HG02623 (cell line): Measurements from ENCODE around the gene LINC01488.

ENCODE experiments used
- ATAC-seq: cut with Tn5 transposase; IDR thresholded peaks from one replicate; pipeline ENCODE4 v1.9.1; 2021; ENCODE audit warnings: moderate library complexity; ENCODE audit not compliant: unreplicated experiment

LINC01488 gene

DNA sequence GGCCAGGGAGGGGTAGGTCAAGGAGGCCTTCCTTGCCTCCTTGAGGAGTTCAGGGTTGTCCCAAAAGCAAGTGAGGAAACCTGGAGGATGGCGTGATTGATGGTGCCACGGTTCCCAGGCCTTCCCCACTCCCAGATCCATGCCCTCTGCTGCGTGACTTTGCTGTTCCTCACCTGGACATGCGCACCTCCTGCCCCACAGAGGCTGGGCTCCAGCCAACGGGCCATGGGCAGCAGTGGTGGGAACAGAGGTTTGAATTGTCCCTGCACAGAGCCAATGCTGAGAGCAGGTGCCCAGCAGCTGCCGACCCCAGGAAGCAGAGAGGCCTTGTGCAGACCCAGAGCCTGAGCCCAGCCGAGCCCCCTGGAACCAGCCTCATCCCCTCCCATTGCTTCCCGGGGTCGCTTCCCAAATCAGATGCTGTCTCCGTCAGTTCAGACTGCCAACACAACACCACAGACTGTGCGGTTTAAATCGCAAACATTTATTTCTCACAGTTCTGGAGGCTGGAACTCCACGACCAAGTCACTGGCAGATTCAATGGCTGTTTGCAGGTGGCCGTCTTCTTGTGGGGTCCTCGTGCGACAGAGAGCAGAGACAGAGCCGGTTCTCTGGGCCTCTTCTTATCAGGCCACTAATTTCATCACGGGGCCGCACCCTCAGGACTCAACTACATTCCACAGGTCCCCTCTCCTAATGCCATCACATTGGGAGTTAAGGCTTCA lies 6.2 kb upstream of the LINC01488 start:
- no peak for ATAC-seq

DNA sequence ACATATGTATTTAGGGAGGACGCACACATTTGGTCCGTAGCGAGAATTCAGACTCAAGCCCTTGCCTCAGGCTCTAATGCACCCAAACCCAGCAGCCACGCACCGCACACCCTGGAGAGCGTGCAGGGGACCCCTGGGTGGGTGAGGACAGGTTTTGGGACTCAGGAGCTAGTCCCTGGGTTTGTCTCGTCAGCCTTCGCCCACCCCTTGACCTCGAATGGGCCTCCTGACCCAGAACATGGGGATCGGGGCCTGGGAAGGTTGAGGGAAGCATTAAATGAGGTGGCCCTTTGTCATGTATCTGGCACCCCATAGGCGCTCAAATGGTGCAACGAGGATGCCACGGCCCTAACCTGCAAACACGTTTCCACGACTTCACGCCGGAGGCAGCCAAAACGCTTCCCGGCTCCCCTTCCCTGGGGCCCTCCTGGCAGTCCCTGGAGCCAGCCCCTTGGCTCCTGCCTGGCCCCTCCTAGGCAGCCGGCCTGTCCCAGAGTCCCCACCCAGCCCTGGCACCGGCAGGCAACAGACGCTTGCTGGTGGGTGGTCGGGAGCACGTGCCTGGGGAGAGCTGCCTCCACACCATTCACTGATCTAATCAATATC lies 5.5 kb upstream of the LINC01488 start:
- ATAC-seq = no peak

DNA sequence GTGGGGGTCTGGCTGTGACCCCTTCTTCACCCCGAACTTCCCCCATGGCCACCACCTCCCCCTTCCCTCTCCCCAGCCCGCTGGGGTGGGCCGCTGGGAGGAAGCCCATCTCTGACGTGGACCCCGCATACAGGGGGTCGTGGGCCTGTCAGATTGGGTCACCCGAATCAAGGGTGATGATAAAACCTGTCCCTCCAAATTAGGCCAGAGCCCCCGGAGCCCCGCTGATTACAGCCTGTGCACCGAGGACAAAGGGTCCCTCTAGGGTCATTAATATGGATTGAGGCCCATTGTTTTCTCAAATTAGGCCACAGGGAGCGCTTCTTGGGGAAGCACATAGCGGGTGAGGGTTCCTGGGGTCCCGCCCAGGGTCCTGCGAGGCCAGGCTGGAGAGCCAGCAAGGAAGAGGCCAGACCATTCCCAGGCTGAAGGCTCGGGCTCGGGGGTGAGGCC lies 4.9 kb upstream of the LINC01488 start:
- no peak for ATAC-seq

DNA sequence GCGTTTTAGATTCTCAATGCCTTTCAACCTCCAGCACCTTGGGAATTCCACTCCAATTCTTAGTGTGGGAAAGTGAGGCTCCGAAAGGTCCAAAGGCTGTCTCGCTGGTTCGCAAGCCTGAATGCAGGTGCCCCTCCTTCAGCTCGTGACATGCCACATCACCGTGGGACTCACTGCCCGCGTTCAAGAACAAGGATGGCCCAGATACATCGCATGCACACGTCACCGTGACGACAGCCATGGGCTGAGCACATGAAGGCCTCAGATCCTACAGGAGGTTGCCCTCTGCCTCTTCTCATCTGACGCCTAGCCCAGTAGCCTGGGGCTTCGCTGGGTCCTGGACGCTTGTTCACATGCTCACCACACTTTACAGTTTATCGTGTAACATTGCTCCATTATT lies 4.4 kb upstream of the LINC01488 start:
- ATAC-seq = no peak

DNA sequence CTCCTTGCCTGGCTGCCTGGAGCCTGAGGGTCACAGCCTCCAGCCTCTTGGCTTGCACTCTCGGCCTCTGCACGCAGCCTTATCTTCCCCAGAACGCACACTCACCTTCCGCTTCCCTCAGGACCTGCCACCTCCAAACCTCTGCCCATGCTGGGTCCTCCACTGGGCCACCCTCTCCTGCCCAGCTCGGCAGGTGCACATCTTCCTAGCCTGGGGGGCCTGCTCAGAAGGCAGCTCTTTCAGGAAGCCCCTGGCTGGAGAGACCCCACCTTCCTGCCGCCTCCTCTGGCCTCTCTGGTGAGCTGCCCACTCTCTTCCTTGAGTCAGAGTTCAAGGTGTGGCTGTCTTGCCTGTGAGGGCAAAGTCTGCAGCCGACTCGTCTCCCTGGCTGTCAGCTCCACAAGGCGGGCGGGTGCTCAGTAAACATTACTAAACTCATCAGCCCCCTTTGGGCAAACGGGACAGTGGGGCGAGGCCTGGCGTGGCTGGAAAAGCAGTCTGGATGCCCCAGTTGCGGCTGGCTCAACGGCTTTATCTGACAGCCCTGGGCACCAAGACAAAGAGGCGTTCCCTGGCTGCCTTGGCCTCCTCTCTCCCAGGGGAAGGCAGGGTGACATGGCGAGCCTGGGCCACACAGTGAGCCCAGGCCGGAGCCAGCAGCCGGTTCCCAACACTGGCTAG lies 1.7 kb upstream of the LINC01488 start:
- no peak for ATAC-seq

DNA sequence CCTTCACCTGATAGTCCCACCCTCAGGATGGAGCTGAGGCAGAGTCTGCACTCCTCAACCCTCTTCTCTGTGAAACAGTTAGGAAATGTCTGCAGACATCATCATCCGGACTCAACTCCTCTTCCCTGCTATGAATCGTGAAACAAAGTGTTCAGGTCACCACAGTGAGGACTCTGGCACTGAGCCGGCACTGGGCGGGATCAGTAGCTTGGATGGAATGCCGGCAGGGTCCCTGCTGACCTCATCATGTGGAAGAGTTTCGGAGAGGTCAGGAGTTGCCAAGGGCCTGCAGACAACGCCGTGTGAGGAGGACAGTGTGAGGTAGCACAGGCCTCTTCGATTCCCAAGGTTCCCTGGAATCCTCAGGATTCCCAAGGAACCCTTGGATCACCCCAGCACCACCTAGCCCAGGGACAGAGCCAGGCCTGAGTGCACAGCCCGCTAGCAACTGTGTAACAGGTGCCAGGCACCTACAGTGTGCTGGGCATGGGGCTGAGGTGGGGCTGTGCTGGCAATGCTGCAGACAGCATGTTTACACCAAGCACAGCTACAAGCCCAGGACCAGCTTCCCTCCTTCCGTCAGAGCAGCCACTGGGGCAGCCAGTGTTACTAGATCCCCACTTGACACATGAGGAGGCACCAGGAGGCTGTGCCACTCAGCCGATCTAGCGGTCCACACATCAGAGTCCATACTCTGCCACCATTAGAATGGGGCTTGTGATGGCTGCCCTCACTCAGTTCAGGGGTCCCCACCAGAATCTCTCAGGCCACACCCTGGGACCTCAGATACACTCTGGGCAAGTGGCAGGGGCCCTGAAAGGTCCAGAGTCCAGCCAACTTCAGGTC lies 693 bp upstream of the LINC01488 start:
- ATAC-seq = no peak

DNA sequence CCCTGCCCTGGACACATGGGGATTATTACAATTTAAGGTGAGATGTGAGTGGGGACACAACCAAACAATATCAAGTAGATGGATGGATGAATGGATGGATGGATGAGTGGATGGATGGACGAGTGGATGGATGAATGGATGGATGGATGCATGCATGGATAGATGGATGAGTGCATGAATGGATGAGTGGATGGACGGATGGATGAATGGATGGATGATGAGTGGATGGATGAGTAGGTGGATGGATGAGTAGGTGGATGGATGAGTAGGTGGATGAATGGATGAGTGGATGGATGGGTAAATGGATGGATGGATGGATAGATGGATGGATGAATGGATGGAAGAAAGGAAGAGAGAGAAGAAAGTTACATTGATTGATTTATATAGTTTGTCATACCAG lies 859 bp downstream of the LINC01488 start:
- ATAC-seq = no peak

DNA sequence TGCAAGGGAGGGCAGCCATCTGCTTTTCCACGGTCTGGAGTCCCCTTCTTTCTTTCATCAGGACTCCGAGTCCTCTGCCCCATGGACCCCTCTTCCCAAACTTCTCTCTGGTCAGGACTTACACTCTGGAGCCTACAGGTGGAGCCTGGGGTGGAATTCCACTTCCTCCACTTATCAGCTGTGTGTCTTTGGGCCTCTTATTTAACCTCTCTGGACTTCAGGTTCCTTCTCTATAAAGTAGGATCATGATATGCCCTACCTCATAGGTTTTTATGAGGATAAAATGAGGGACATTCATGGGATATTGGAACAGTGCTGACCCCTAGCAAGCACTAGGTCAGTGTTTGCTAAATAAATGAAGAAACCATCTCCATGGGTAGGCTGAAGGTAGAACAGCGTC lies 1.7 kb downstream of the LINC01488 start:
- ATAC-seq = no peak

DNA sequence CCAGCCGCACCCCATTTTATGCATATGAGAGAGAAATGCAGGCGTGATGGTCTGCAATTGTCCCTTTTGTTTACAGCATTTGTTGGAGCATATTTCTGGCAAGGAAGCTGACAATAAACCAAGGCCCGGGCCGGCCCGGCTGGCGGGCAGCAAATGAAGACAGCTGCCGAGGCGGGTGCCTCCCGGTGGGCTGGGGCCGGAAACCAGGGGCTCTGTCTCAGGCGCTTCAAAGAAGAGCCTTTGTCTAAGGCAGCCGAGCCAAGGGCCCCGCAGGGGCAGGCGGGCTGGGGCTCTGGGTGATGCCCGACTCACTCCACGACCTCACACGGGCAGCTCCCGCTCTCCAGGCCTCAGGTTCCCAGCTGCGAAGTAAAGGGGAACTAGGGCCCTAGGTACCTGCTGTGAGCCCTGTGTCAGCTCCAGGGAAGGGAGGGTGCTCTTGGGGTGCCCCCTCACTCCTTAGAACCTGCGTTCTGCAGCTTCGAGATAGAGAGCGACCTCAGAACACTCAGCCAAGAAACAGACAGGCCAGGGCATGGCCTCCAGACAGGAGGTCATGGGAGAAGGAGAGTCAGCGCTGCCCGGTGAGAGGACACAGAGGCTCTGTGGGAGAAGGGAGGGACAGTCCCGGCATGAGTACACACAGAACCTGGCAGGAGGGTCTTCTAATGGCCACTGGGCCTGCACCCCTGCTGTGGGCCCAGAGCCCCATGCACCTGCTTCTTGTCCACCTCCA lies 2.4 kb downstream of the LINC01488 start:
- no peak for ATAC-seq

DNA sequence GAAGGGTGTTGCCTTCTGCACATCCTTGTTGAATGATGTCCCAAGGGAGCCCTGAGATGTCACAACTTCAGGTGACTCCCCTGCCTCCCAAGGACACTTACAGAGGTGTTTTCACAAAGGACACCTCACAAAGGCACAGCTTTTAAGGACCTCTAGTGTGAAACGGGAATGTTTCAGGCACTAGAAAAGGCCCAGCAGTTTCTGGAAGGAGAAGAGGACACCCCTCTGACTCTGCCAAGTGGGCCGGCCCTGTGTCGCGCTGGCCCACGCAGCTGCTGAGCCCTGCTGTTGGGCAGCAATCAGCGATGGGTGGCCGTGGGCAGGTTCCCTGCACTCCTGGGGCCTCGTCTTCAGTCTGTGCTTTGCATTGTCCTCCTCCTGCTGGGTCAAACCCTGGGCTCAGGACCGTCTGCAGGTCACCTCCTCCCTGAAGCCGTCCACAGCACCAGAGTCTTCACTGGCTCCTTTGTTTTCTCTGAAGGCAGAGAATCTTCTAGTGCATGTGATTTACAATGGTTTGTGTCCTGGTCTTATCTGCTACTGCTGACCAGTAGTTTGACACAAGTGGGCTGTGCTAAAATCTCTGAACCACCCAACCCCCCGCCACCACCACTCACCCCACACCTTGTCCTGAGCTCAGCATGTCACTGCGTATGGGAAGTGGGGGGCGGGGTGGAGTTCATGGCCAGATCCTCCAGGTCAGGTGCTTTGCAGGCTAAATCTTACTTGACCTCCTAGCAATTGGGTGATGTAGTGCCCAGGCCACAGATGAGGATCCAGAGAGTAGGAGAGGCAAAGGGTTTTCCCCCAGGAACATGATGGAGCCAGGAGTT lies 3.2 kb downstream of the LINC01488 start:
- ATAC-seq = no peak

DNA sequence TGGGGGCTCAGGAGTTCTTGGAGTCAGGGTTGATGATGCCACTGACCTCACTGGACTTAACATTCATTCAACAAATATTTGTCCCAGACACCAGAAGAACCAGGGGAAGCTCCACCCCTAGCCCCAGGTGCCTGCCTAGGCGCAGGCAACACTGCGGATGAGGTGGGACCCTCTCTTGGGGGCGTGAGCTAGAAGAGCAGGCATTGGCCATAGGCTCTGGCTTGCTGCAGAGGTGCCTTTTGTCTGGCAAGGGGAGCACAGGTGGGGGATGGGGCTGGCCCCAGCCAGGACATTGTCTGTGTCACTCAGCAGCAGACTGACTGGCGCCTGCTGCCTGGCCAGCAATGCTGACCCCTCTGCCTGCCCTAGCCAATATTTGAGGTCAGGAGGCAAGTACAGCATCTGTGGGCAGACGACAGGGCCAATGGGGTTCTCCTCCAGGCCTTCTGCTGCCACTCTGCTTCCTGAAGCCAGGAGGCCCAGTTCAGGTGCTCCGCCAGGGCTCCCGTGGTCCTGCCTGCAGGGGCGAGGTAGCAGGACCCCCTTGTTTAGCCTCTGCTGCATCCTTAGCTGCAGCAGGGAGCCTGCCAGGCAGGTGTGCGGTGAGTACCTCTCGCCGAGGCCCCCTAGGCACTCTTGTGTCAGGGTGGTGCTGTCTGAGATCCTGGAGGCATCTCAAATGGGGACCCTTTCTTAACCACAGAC lies 4.0 kb downstream of the LINC01488 start:
- ATAC-seq = no peak

DNA sequence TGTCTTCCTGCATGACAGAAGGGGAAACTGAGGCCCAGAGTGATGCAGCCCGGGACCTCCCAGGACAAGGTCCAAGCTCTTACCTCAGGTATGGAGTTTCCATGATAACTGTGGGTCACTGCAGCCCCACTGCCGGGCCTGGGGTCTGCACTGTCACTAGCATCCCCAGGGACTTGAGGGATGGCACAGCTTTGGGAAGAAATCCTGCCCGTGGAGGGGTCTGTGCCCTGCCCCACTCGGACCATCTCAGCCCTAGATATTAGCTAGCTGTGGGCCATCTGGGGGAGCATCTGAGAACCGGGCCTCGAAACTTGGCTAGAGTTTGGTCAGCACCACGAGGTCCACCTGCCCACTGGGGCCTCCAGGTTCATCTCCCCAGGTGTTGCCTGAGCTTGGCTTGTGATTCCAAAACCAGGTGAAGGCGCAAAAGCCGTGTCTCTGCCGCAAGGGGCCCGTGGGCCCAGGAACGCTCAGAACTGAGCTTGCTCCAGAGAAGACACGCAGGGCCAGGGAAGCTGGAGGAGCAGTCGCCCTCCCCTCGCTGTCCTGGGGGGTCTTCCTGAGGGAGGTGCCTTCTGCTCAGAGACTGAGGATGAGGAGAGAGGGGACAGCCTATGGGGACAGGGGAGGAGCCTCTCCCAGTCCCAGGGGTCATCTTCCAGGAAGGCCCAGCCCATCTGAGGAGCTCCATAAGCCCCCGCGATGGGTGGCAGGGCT lies 4.8 kb downstream of the LINC01488 start:
- no peak for ATAC-seq

DNA sequence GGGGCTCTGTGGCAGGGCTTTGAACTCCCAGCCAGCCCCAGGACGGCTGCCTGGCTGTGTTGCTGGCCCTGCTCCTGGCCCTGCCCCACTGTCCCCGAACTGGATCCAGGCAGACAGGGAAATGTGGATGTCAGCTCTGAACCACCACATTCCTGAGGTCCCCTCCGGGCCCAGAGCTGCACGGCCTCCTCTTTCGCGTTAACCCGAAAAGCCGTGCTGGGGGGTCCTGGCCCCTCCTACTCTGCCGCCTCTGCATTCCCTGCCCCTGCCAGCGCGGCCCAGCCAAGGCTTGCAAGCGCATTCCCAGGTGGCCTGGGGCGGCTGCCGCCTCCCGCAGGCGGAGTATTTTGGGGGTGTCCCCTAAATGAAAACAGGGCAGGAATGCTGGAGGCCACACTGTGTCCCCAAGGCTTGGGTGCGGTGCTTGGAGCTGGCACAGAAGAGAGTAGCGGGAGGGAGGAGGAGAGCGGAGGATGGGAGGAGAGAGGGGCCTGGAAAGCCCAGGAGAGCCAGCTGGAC lies 5.4 kb downstream of the LINC01488 start:
- no peak for ATAC-seq

DNA sequence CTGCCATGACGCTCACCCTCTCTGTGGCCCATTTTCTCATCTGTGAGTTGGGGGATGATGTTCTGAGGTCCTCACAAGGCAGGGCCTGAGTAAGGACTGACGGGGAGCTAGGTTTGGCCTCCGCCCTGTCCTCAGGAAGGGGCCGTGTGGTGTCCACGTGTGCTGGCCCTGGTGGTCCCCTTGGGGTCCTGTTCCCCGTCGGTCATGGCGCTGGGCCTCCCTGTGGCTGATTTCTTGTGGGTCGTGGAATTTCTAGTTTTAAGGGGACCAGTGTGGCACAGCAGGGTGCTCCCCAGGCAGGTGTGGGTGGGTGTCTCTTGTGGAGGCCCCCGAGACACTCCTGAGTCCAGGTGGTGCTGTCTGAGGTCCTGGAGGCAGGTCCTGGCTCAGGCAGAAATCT lies 5.9 kb downstream of the LINC01488 start:
- no peak for ATAC-seq

DNA sequence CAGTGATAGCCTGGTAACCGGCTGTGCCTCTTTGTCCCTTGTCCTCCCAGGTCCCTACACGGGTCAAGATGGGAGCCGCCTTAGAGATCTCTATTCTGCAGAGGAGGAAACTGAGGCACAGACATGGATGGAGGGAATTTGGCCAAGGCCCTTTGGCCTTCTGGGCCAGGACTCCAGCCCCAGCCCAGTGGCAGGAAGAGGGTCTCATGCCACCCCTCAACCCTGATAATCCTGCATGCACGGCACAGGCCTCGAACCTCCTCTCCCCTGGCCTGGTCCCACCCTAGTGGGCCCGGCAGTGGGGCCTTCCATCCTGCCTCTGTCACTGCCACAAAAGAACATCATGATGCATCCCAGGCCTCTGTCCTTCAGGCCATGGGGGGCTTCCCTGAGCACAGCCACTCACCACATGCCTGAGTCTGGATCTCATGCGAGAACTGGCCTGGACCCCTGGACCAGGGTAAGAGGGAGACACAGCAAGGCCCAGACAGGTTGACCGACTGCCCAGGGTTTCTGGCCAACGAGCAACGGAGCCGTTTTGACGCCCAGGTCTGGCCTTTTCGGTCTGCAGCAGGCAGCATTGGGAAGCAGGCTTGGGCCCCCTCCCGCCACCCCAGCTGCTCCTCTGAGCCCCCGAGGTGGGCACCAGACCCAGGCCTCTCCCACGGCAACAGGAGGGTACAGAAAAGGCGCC lies 6.5 kb downstream of the LINC01488 start:
- ATAC-seq = no peak

DNA sequence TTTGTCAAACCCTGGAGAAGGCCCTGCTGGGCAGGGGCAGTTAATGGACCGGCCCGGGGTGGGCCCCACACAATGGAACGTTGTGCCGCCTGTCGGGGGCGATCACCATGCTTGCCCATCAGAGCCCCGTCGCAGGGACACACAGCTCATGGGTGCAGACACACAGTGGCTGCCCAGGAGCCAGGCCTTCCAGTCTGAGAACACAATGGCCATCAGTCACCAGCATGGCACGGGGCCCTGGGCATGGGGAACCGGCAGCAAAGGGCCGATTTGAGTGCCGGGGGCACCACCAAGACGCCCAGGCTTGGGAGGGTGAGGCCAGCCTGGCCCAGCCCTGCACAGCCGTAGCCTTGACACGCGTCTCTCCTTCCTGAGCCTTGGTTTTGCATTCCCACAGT lies 7.1 kb downstream of the LINC01488 start:
- ATAC-seq = no peak

DNA sequence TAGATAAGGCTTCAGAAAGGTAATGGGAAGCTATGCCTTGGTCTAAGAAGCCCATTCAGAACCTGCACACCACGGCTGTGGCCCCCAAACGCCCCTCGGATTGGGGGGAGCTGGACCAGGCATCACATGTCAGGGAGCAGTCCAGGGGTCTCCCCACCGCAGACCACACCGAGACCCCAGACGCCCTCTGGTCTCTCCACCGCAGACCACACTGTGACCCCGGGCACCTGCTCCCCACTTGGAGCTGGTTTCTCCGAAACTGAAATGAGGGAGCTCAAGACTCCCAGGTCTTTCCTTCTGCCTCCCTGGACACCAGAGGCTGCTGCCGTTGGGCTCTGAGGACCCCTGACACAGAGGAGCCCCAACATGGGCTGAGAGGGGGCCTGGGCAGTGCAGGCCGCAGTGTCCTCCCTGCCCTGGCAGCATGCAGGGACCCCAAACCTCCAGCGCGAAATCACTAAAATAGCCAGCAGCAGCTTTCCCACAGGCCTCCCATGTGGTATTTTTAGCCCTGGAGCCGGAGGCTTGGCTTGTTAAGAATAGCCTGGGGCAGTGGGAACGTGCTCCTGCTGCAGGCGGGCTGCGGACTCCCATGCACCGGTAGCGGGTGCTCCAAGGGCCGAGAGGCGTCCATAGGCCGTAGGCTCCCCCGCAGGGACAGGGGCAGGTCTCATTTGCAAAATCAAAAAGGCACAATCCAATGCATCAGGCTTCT lies 7.7 kb downstream of the LINC01488 start:
- ATAC-seq = no peak
